Neural crest cell (in vitro differentiated cells): Measurements from ENCODE around the gene CHRNG. TPM values are rescaled to one million over a fixed set of nuclear protein-coding genes. Genes with fewer than 3 reads are reported as not detected.

Experiments
- DNase-seq: peaks from one replicate; pipeline ENCODE4 v3.0.0; 2021; ENCODE audit warnings: low read depth, mixed read lengths, low spot score
- H3K27ac Mint-ChIP-seq: one replicate; pipeline ENCODE4 v1.8.0; 2021; ENCODE audit warnings: mild to moderate bottlenecking, mixed read lengths; ENCODE audit not compliant: unreplicated experiment
- H3K27me3 Mint-ChIP-seq: 2 replicates; pipeline ENCODE4 v1.8.0; 2021; ENCODE audit warnings: low read depth, mild to moderate bottlenecking, mixed read lengths
- H3K36me3 Mint-ChIP-seq: 2 replicates; pipeline ENCODE4 v1.8.0; 2021; ENCODE audit warnings: low read depth, mild to moderate bottlenecking, mixed read lengths
- H3K4me1 Mint-ChIP-seq: 2 replicates; pipeline ENCODE4 v1.8.0; 2021; ENCODE audit warnings: mixed read lengths
- H3K4me3 Mint-ChIP-seq: one replicate; pipeline ENCODE4 v1.8.0; 2021; ENCODE audit warnings: mild to moderate bottlenecking, mixed read lengths
- H3K9me3 Mint-ChIP-seq: 2 replicates; pipeline ENCODE4 v1.8.0; 2021; ENCODE audit warnings: mixed read lengths
- CTCF ChIP-seq: fragments of 200-600 bp; sonication (generic); conservative IDR thresholded peaks from 2 replicates; pipeline ENCODE4 v1.5.0; 2021; ENCODE audit warnings: antibody characterized with exemption, mild to moderate bottlenecking
- total RNA-seq: library from RNA; stranded (reverse); gene quantifications from 2 replicates; pipeline ENCODE4 v1.2.1, GENCODE V29; 2021

The CHRNG gene
- total RNA-seq, 1 donor from 2014 or later: not detected

DNA sequence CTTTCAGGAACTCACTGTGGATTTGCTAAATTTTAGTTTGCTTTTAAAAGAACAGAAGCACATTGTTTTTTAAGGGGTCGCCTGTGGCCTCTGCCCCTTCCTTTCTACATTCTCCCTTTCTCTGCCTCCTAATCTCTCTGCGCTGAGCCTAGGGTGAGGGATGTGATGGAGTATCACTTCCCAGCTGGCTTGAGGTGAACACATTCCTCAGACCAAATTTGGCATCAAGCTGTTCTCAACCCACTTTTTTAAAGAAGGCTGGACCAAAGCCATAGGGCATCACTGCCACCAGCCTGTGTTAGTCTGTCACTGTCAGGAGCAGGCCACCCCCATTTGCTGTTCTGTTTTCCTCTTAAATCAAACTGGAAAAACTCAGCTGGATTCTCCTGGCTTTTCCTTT lies 38.3 kb downstream of the CHRNG start:
- TF ChIP-seq CTCF: no peak
- no peaks in the 10 kb centered on the region for H3K9me3 Mint-ChIP-seq
- H3K4me3 Mint-ChIP-seq: no peak overlapping the region
- peaks cover 30% of the 10 kb centered on the region for H3K4me1 Mint-ChIP-seq
- peaks cover 9% of the 10 kb centered on the region for H3K36me3 Mint-ChIP-seq
- H3K27me3 Mint-ChIP-seq: no peaks in the 10 kb centered on the region
- DNase-seq: no peak
- peak overlapping the region; percentile 96 for H3K27ac Mint-ChIP-seq

DNA sequence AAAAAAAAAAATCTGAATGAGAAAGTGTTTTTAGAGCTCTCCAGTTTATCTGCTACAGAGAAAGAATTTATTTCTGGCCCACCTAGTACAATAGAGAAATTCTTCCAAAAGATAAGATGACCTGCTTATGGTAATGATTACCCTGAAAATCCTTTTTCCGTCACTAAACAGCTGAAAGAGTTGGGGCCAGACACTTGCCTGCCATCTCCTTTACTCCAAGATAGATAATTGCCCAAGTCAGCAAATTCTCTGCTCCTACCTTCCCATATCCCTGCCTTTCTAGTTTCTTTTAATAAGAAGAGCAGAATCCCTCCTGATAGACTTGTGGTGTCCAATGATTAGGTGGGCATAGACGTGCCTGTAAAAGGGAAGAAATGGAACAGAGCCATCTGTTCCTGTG lies 39.1 kb downstream of the CHRNG start:
- Mint-ChIP-seq H3K4me1 (peaks cover 27% of the 10 kb centered on the region), H3K27me3 (no peaks in the 10 kb centered on the region), H3K36me3 (peaks cover 15% of the 10 kb centered on the region), H3K4me3 (no peak overlapping the region), H3K9me3 (no peaks in the 10 kb centered on the region), H3K27ac (no peak overlapping the region)
- no peak for DNase-seq
- TF ChIP-seq CTCF: no peak

DNA sequence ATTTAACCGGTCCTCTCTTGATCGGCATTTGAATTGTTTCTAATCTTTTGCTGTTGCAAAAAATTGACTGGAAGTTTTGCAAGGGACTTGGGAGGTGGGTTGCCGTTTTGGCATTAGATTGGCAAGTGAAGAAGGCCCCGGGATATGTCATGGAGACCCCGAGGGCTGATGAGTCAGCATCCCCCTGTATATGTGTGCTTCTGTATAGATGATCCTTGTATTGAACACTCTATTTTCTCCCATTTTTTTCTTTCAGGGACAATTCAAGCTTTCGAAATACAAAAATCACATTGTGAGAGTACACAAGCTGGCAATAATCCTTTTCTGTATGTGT lies 41.1 kb downstream of the CHRNG start:
- Mint-ChIP-seq H3K36me3 (peaks cover 20% of the 10 kb centered on the region), H3K27ac (no peak overlapping the region), H3K4me1 (peaks cover 15% of the 10 kb centered on the region), H3K9me3 (no peaks in the 10 kb centered on the region), H3K27me3 (no peaks in the 10 kb centered on the region), H3K4me3 (no peak overlapping the region)
- no peak for TF ChIP-seq CTCF
- no peak for DNase-seq

GRCh38 chr2:232581725-232582124 lies 42.2 kb downstream of the CHRNG start:
- Mint-ChIP-seq H3K9me3 (no peaks in the 10 kb centered on the region), H3K4me3 (no peak overlapping the region), H3K27me3 (no peaks in the 10 kb centered on the region), H3K27ac (no peak overlapping the region), H3K36me3 (peaks cover 19% of the 10 kb centered on the region), H3K4me1 (peaks cover 15% of the 10 kb centered on the region)
- no peak for DNase-seq
- TF ChIP-seq CTCF: no peak

- no peak for TF ChIP-seq CTCF
- no peak for DNase-seq
- Mint-ChIP-seq H3K9me3 (no peaks in the 10 kb centered on the region), H3K36me3 (peaks cover 19% of the 10 kb centered on the region), H3K27me3 (no peaks in the 10 kb centered on the region), H3K4me1 (no peaks in the 10 kb centered on the region), H3K4me3 (no peak overlapping the region), H3K27ac (no peak overlapping the region)
These were observed 44.7 kb downstream of the CHRNG start for GRCh38 chr2:232584238-232584637.

DNA sequence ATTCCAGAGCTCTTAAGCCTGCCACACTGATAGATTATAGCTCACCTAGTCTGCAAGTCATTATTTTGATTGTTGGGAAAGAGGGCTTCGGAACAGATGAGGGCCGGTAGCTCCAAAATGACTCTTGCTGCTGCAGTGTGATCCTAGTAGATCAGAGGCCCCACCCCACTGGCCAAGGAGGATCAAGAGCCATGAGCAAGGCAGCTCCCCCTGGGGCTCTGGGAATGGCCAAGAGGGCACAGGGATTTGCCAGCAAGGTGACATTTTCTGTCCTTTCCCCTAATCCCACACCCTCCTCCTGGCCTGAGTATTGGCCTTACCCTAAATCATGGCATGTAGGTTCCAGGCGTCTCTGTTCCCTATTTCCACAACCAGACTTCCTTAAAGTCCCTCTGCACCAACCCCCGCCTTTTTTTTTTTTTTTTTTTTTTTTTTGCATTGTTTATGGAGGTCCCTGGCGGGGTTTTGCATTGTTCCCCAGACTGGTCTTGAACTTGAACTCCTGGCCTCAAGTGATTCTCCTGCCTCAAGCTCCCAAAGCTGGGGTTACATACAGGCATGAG lies 47.5 kb downstream of the CHRNG start:
- no peak for DNase-seq
- no peak for TF ChIP-seq CTCF
- Mint-ChIP-seq H3K4me1 (no peaks in the 10 kb centered on the region), H3K36me3 (peaks cover 19% of the 10 kb centered on the region), H3K4me3 (no peak overlapping the region), H3K27me3 (no peaks in the 10 kb centered on the region), H3K9me3 (no peaks in the 10 kb centered on the region), H3K27ac (no peak overlapping the region)
